Measurements from ENCODE around the gene UMODL1.

Gene UMODL1

GRCh38 chr21:42129300-42130266, 58.5 kb downstream of the UMODL1 start:
- no peak for DNase-seq (ENCODE audit: low read depth)

GRCh38 chr21:42130441-42130840, 59.3 kb downstream of the UMODL1 start:
- no peak for DNase-seq (ENCODE audit: low read depth)

- DNase-seq (ENCODE audit: low read depth): no peak
Measured at GRCh38 chr21:42132183-42132582, 61.1 kb downstream of the UMODL1 start.

DNA sequence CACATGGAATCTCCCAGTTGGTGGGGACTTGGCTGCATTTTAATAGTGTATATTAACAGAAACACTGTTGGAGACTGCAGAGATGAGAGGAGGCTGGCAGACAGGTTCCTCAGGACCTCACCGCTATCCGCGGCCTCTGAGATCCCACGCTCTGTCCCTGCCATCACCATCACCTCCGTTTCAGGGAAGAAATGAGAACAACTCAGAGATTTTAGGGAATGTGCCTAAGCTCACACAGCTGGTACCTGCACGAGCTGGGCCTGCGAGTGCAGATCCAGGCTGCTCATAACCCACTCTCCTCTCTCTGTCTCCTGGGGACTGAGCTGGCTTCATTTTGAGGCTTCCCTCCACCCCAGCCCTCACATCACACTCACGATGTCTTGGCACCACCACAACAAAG, 62.0 kb downstream of the UMODL1 start:
- no peak for DNase-seq (ENCODE audit: low read depth)

- no peak for DNase-seq (ENCODE audit: low read depth)
Measured at GRCh38 chr21:42135386-42136052, 64.4 kb downstream of the UMODL1 start.

GRCh38 chr21:42137191-42137904, 66.2 kb downstream of the UMODL1 start:
- DNase-seq (ENCODE audit: low read depth): no peak

- no peak for DNase-seq (ENCODE audit: low read depth)
Measured at GRCh38 chr21:42140196-42140934, 69.2 kb downstream of the UMODL1 start.

DNA sequence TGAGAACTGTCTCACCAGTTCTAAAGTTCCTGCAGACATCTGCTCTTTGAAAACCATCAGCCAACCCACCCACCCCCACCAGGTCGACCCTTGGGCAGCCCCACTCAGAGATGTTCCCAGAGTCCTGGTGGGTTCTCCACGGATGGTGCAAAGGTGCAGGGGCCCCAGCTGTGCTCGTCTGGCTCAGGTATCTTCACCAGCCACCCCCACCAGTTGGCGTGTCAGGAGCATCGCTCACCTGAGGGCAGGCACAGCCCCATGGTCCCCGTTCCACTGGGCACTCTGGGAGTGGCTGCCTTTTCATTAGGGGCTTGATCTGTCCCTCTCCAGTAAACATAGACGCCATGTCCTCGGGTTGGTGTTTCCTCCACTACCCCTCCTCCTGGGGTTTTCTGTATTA, 70.5 kb downstream of the UMODL1 start:
- DNase-seq (ENCODE audit: low read depth): no peak

GRCh38 chr21:42142141-42142540, 71.0 kb downstream of the UMODL1 start:
- DNase-seq (ENCODE audit: low read depth): no peak

GRCh38 chr21:42142627-42143026, 71.5 kb downstream of the UMODL1 start:
- no peak for DNase-seq (ENCODE audit: low read depth)

GRCh38 chr21:42143111-42143510, 72.0 kb downstream of the UMODL1 start:
- DNase-seq (ENCODE audit: low read depth): no peak

DNA sequence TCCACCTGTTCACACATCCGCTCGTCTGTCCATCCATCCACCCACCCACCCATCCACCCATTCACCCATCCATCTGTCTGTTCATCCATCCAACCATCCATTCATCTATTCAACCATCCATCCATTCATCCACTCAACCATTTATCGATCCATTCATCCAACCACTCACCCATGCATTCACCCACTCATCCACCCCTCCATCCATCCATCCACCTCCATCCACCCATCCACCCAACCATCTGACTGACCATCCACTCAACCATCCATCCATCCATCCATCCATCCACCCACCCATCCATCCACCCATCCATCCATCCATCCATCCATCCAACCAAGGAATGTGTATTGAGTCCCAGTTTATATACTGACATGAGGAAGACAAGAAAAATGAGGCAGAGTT, 73.1 kb downstream of the UMODL1 start:
- no peak for DNase-seq (ENCODE audit: low read depth)

DNA sequence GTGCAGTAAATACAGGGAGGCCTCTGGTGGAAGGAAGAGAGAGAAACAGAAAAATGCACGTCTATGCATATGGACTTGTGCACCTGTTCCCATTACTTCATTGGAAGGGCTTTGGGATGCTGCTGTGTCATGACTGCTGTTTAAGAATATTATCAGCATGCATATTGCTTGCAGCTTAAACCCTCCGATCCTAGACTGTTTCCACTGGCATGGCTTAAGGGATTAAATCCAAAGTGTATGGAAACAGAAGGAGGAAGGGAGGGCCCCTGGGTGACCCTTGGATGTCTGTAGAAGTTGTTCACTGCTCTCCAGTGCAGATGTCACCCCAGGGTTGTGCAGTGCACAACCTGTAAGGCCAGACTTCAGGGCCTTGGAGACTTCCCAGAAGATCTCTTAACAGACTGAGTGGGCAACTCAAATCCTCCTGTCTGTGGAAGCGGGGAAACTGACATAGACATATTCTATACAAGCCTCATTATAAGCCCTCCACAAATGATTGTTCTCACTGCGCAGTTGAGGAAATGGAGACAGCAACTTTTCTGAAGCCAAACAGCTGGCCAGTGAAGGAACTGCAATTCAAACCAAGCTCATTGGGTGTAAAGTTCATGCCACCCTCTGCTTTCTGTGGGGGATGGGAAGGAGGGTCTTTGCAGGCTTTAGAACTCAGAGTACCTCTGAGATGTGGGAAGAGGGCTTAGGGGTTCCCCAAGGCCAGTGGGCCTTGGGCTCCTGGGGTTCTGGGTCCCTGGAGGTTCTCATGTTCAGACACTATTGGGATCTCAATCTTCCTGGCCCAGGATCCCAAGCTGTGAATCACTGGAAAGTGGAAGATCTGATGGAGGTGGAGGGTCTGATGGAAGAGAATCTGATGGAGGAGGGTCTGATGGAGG, 73.8 kb downstream of the UMODL1 start:
- no peak for DNase-seq (ENCODE audit: low read depth)

- DNase-seq (ENCODE audit: low read depth): peak; percentile 20
Measured at GRCh38 chr21:42145569-42146272, 74.6 kb downstream of the UMODL1 start.

GRCh38 chr21:42146273-42146805, 75.2 kb downstream of the UMODL1 start:
- no peak for DNase-seq (ENCODE audit: low read depth)

- no peak for DNase-seq (ENCODE audit: low read depth)
Measured at GRCh38 chr21:42146821-42147220, 75.7 kb downstream of the UMODL1 start.

- DNase-seq (ENCODE audit: low read depth): no peak
Measured at GRCh38 chr21:42147386-42148020, 76.4 kb downstream of the UMODL1 start.

DNA sequence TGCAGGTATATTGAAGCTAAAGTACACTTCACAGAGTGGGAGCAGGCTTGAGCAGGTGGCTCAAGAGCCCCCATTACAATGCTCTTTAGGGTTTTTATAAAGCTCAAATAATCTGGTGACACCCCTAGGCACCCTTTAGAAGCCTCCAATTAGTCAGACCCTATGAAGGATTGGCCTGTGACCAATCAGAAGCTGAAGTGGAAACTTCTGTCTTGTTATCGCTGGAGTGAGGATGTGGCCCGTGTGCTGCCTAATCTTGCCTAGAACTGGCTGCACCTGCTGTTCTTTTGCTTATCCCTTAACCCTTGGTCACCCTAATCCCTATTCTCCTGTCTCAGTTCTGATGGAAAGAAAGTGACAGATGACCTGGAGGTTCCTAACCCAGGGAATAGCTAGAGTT, 77.0 kb downstream of the UMODL1 start:
- DNase-seq (ENCODE audit: low read depth): no peak

- no peak for DNase-seq (ENCODE audit: low read depth)
Measured at GRCh38 chr21:42148584-42148983, 77.5 kb downstream of the UMODL1 start.
